A673 (cell line): ENCODE data around the gene LCT. TPM values are rescaled to one million over a fixed set of nuclear protein-coding genes. Genes with fewer than 3 reads are reported as not detected.

Source experiments
- BruUV-seq: library from RNA; stranded (reverse); fragments of 400-500 nt; replicated peaks from 2 replicates; lab custom pipeline; 2021; lab: Mats Ljungman, UMichigan
- CTCF ChIA-PET: fragments of 300-600 bp; sonication (Branson Sonifier 250); formaldehyde crosslinking; loops from one replicate; lab custom pipeline; 2022; ENCODE audit warnings: antibody characterized with exemption; lab: Charles Lee
- POLR2A ChIA-PET: fragments of 300-600 bp; sonication (Branson Sonifier 250); formaldehyde crosslinking; loops from one replicate; lab custom pipeline; 2022; ENCODE audit warnings: antibody characterized with exemption; ENCODE audit not compliant: low non-redundant PET; lab: Charles Lee
- DNase-seq: peaks from one replicate; pipeline ENCODE4 v3.0.0-alpha.2; 2015; ENCODE audit warnings: low spot score
- H3K27ac ChIP-seq: fragments of 200-600 bp; sonication (generic); 2 replicates; pipeline ENCODE4 v1.5.1; 2016; ENCODE audit warnings: mixed run types, low read depth, mild to moderate bottlenecking, mixed read lengths, antibody characterized with exemption, low read length; ENCODE audit not compliant: poor library complexity, severe bottlenecking
- H3K27me3 ChIP-seq: fragments of 200-600 bp; sonication (generic); replicated peaks from 2 replicates; pipeline ENCODE4 v1.6.1; 2017; ENCODE audit warnings: mixed run types, low read depth, mild to moderate bottlenecking, mixed read lengths, antibody characterized with exemption, low read length; ENCODE audit not compliant: insufficient read depth, poor library complexity
- H3K36me3 ChIP-seq: fragments of 200-600 bp; sonication (generic); 2 replicates; pipeline ENCODE4 v1.6.1; 2016; ENCODE audit warnings: mixed run types, mild to moderate bottlenecking, mixed read lengths, antibody characterized with exemption, low read length; ENCODE audit not compliant: insufficient read depth, poor library complexity, severe bottlenecking
- H3K4me1 ChIP-seq: fragments of 200-600 bp; sonication (generic); 2 replicates; pipeline ENCODE4 v1.6.1; 2017; ENCODE audit warnings: mixed run types, mild to moderate bottlenecking, mixed read lengths, antibody characterized with exemption, low read length; ENCODE audit not compliant: insufficient read depth, poor library complexity, severe bottlenecking
- H3K4me3 ChIP-seq: fragments of 200-600 bp; sonication (generic); 2 replicates; pipeline ENCODE4 v1.5.1; 2016; ENCODE audit warnings: low read depth, mixed run types, mild to moderate bottlenecking, mixed read lengths, low read length; ENCODE audit not compliant: poor library complexity, severe bottlenecking
- H3K9me3 ChIP-seq: fragments of 200-600 bp; sonication (generic); 2 replicates; pipeline ENCODE4 v1.6.1; 2016; ENCODE audit warnings: mixed run types, low read depth, mild to moderate bottlenecking, mixed read lengths, antibody characterized with exemption, low read length; ENCODE audit not compliant: poor library complexity, severe bottlenecking
- CTCF ChIP-seq: fragments of 300-800, 200-600 bp; sonication (generic); conservative IDR thresholded peaks from 2 replicates; pipeline ENCODE4 v1.5.1; 2017; ENCODE audit warnings: low read depth, mild to moderate bottlenecking, antibody characterized with exemption, low read length, moderate library complexity, mixed read lengths
- EZH2 ChIP-seq: fragments of 200-600 bp; sonication (generic); IDR thresholded peaks from 2 replicates; pipeline ENCODE4 v1.6.1; 2017; ENCODE audit warnings: borderline replicate concordance, low read depth, mild to moderate bottlenecking, mixed read lengths, antibody characterized with exemption, low read length; ENCODE audit not compliant: poor library complexity, severe bottlenecking
- intact Hi-C: fragments of 100-400 bp; cut with micrococcal nuclease; formaldehyde crosslinking; loops from one replicate; pipeline ENCODE4 v1.10.0; 2022; ENCODE audit not compliant: unreplicated experiment
- total RNA-seq: library from RNA; stranded (reverse); gene quantifications from 2 replicates; pipeline ENCODE4 v1.2.3, GENCODE V29; 2021

Gene LCT
- total RNA-seq, 1 experiment from 2014 or later = 0.39 TPM

GRCh38 chr2:135782231-135782630 lies 54.8 kb downstream of the LCT start:
- Histone ChIP-seq H3K36me3 (peaks cover 84% of the 10 kb centered on the region), H3K27ac (no peak overlapping the region), H3K9me3 (no peaks in the 10 kb centered on the region), H3K4me3 (no peak overlapping the region), H3K4me1 (no peaks in the 10 kb centered on the region), H3K27me3 (no peaks in the 10 kb centered on the region)
- intact Hi-C loops = no loop called here
- CTCF ChIA-PET = no interaction called here
- TF ChIP-seq EZH2 (no peak), CTCF (no peak)
- POLR2A ChIA-PET = no interaction called here
- BruUV-seq = no TSS peak
- DNase-seq = peak; percentile 13

GRCh38 chr2:135776367-135776766 lies 60.6 kb downstream of the LCT start:
- no peak overlapping the region for H3K4me3 ChIP-seq
- DNase-seq = no peak
- BruUV-seq = no TSS peak
- H3K27ac ChIP-seq = no peak overlapping the region
- TF ChIP-seq CTCF (no peak), EZH2 (no peak)
- ChIA-PET CTCF (no interaction called here), POLR2A (interaction anchor here (0.7 kb wide), 1 partner anchor 87 kb away, joined by 3 read pairs; no protein-coding TSS in a partner anchor)
- peaks cover 94% of the 10 kb centered on the region for H3K36me3 ChIP-seq
- H3K27me3 ChIP-seq = no peaks in the 10 kb centered on the region
- no peaks in the 10 kb centered on the region for H3K4me1 ChIP-seq
- intact Hi-C loops = no loop called here
- no peaks in the 10 kb centered on the region for H3K9me3 ChIP-seq

- TF ChIP-seq EZH2 (no peak), CTCF (no peak)
- ChIA-PET CTCF (no interaction called here), POLR2A (no interaction called here)
- H3K4me3 ChIP-seq = no peak overlapping the region
- intact Hi-C loops = no loop called here
- peaks cover 94% of the 10 kb centered on the region for H3K36me3 ChIP-seq
- no peak overlapping the region for H3K27ac ChIP-seq
- H3K9me3 ChIP-seq = no peaks in the 10 kb centered on the region
- no peak for DNase-seq
- no TSS peak for BruUV-seq
- no peaks in the 10 kb centered on the region for H3K27me3 ChIP-seq
- no peaks in the 10 kb centered on the region for H3K4me1 ChIP-seq
Observed at GRCh38 chr2:135775420-135775819, 61.6 kb downstream of the LCT start.
